Endometrium (tissue), 2 donors: ENCODE results near the gene DNAJB1.
"Not testable (repeated sequence)": the region's sequence is repeated elsewhere in the genome, so short reads cannot be mapped to it uniquely, and the experiment has no call there.

ENCODE experiments used
- FAIRE-seq: peaks from 2 replicates; lab custom pipeline; 2012; peaks lifted over from hg19 to GRCh38; lab: Jason Lieb, UNC
- donor health status: control.
- donor health status: control.

Gene DNAJB1

GRCh38 chr19:14519860-14520407, 1.7 kb upstream of the DNAJB1 start:
- no peak for FAIRE-seq

GRCh38 chr19:14519245-14519859, 1.2 kb upstream of the DNAJB1 start:
- no peak for FAIRE-seq

GRCh38 chr19:14517446-14517839, 754 bp downstream of the DNAJB1 start:
- no peak for FAIRE-seq

DNA sequence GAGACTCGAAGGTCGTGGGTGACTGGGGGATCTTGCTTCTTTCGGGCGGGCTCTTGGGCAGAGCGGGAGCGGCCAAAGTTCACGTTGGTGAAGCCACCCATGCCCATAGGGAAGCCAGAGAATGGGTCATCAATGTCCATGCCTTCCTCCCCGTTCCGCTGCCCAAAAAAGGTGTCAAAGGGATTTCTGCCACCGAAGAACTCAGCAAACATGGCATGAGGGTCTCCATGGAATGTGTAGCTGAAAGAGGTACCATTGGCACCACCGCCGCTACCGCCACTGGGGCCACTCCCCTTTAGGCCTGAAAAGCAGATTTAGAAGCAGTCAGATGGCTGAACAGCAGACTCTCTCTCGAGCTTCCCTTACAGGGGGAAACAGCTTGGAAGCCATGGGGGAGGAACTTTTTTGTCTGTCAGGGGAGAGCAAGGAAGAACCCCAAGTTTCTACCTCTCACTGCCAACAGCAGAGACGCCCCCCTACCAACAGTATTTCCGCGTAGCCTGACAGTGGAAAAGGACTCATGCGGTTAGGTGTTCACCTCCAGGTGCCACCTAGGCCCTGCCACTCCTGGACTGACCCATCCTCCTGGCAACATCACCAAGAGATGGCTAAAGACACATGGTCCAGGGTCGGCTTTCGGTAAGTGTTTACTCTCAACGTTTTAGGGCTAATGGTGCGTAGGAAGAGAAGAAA, 1.3 kb downstream of the DNAJB1 start:
- FAIRE-seq, result no peak

DNA sequence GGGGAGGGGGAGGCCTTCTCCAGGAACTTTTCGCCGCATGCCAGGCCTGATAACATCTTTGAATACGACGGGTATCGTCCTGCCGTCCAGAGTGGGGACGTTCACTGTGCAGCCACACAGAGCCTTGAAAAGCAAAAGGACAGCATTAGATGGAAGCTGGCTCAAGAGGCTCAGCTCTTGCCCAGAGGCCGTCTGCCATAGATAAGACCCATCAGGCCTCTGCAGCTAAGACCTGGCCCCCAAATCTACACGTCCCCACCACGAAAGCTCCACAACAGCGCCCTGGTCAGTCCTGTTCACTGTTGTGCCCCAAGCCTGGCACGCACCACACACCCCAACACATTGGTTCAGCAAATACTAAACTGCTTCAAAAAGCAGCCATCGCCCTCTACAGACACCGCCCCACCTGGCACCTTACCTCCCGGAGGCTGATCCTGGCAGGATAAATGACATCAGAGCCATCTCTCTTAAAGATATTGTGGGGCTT, 2.1 kb downstream of the DNAJB1 start:
- no peak for FAIRE-seq

DNA sequence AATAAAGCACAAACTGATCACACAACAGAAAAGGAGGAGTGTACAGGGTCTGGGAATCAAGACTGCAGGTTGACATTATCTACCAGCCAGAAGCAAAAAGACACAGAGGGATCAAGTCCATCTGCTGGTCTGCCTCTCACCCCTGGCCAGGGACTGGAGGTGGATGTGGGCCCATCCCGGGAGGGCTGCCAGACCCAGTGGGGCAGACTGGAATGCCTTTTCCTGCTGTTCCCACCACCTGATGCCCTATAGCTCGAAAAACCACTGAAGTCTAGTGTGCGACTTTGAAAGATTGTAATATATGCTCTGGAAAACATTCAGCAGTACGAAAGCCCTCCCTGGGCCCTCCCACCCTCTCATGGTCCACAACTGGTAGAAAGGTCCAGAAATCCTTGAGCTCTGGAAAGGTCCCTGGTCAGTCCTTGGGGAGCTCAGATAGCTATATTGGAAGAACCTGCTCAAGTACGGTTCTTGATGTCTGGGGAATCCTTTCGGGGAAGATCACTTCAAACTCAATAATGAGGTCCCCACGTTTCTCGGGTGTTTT, 2.6 kb downstream of the DNAJB1 start:
- no peak for FAIRE-seq

GRCh38 chr19:14514215-14514863, 3.9 kb downstream of the DNAJB1 start:
- FAIRE-seq, result no peak

DNA sequence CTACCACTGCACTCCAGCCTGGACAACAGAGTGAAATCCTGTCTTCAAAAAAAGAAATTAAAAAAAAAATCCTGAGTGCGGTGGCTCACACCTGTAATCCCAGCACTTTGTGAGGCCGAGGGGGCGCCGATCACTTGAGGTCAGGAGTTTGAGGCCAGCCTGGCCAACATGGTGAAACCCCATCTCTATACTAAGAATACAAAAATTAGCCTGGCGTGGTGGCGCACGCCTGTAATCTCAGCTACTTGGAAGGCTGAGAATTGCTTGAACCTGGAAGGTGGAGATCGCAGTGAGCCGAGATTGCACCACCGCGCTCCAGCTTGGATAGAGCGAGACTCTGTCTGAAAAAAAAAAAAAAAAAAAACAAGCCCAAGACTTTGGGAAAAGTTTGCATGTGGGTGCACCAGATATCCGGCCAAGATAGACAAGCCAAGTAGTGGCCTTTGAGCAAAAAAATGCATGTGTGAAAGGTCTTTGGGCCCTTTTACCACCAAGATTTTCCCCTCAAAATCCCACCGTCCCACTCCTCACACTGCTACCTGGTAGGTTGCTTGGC, 5.7 kb downstream of the DNAJB1 start:
- no peak for FAIRE-seq

DNA sequence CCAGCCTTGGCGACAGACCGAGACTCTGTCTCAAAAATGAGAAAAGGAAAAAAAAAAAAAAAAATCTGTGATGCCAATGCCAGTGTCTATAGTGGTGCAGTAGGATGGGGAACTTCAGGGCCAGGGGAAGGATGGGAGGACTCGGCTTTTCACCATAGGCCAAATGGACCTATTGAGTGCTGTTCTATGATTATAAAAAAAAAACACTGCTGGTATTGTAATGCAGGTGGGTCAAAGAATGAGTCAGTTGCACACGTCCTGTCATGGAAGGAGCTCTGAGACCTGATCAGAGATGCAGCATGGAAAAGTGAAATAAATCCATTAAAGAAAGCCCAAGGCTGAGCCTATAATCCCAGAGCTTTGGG, 7.0 kb downstream of the DNAJB1 start:
- FAIRE-seq, result no peak

- FAIRE-seq, result no peak
These were observed 7.6 kb downstream of the DNAJB1 start for GRCh38 chr19:14510311-14511228.

GRCh38 chr19:14507704-14508542, 10.3 kb downstream of the DNAJB1 start:
- FAIRE-seq, result no peak

GRCh38 chr19:14505488-14506239, 12.5 kb downstream of the DNAJB1 start:
- no peak for FAIRE-seq

- not testable (repeated sequence) for FAIRE-seq
These were observed 13.6 kb downstream of the DNAJB1 start for GRCh38 chr19:14504575-14504974.

GRCh38 chr19:14503285-14503684, 14.9 kb downstream of the DNAJB1 start:
- FAIRE-seq, result no peak

DNA sequence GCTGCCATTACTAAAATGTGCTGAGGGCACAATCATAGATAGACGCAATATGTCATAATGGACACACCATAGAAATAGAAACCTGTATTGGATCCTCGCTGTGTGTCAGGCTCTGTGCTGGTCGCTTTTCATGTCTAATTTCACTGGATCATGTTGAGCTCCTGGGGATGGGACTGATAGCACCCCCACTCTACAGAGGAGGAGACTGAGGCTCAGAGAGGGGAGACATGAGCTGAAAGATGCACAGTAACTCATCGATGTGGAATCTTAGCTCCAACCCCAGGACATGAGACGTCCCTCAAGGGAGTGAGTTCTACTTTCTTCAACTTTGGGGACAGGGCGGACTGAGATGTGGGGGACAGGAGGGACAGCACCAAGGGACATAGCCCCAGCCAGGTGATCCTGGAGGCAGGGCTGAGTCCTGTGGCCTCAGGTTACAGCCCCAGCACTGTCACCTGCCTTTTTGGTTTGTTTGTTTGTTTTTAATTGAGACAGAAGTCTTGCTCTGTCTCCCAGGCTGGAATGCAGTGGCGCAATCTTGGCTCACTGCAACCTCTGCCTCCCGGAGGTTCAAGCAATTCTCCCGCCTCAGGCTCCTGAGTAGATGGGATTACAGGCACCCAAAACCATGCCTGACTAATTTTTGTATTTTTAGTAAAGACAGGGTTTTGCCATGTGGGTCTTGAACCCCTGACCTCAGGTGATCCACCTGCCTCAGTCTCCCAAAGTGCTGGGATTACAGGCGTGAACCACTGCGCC, 15.7 kb downstream of the DNAJB1 start:
- no peak for FAIRE-seq

GRCh38 chr19:14497228-14497921, 20.8 kb downstream of the DNAJB1 start:
- FAIRE-seq, result no peak

GRCh38 chr19:14496834-14497227, 21.4 kb downstream of the DNAJB1 start:
- no peak for FAIRE-seq
